Keratinocyte (primary cell): ENCODE data around the gene PANK3. TPM values are rescaled to one million over a fixed set of nuclear protein-coding genes. Genes with fewer than 3 reads are reported as not detected.
A peak's percentile ranks its signal among the peaks of the same experiment; 100 is the strongest.

Source experiments
- DNase-seq: peaks from one replicate; pipeline ENCODE4 v3.0.0-alpha.2; 2011; ENCODE audit warnings: low read depth, missing footprints, low spot score
- FAIRE-seq: peaks from 2 replicates; lab custom pipeline; 2011; peaks lifted over from hg19 to GRCh38; lab: Jason Lieb, UNC
- H2AFZ ChIP-seq: 2 replicates; pipeline ENCODE4 v1.6.0; 2012; ENCODE audit warnings: low read length, control low read depth, inconsistent platforms; ENCODE audit not compliant: control insufficient read depth
- H3K27ac ChIP-seq: 2 replicates; pipeline ENCODE4 v1.5.1; 2011; ENCODE audit warnings: low read length; ENCODE audit not compliant: control insufficient read depth, insufficient read depth
- H3K27me3 ChIP-seq: 3 replicates; pipeline ENCODE4 v1.6.0; 2011; ENCODE audit warnings: low read length; ENCODE audit not compliant: control insufficient read depth, insufficient read depth; ENCODE audit errors: extremely low read depth
- H3K36me3 ChIP-seq, 2 experiments: 2 replicates in 1 of 2; 3 replicates in 1 of 2; pipeline ENCODE4 v1.5.1; 2011; ENCODE audit warnings: low read length in 2 of 2, mild to moderate bottlenecking in 1 of 2; ENCODE audit not compliant: control insufficient read depth in 2 of 2, insufficient read depth in 2 of 2; ENCODE audit errors: extremely low read depth in 1 of 2
- H3K4me1 ChIP-seq: 3 replicates; pipeline ENCODE4 v1.5.1; 2011; ENCODE audit warnings: low read length; ENCODE audit not compliant: control insufficient read depth, insufficient read depth; ENCODE audit errors: extremely low read depth
- H3K4me2 ChIP-seq: 3 replicates; pipeline ENCODE4 v1.6.0; 2011; ENCODE audit warnings: low read depth, low read length; ENCODE audit not compliant: control insufficient read depth, insufficient read depth; ENCODE audit errors: extremely low read depth
- H3K4me3 ChIP-seq, 3 experiments: fragments of 200-600 bp in 1 of 3; sonication (generic) in 1 of 3; 2 replicates in 2 of 3; 3 replicates in 1 of 3; pipeline ENCODE4 v1.5.1; 2011 to 2016; ENCODE audit warnings: low read length in 3 of 3, mild to moderate bottlenecking in 3 of 3, control low read depth in 2 of 3, inconsistent platforms in 1 of 3, low read depth in 1 of 3, mixed read lengths in 1 of 3, mixed run types in 1 of 3, moderate library complexity in 1 of 3; ENCODE audit not compliant: control insufficient read depth in 2 of 3, insufficient read depth in 2 of 3; ENCODE audit errors: extremely low read depth in 1 of 3
- H3K79me2 ChIP-seq: 2 replicates; pipeline ENCODE4 v1.6.0; 2012; ENCODE audit warnings: low read length; ENCODE audit not compliant: control insufficient read depth, insufficient read depth
- H3K9ac ChIP-seq: 3 replicates; pipeline ENCODE4 v1.6.0; 2011; ENCODE audit warnings: low read length; ENCODE audit not compliant: control insufficient read depth, insufficient read depth; ENCODE audit errors: extremely low read depth
- H3K9me1 ChIP-seq: 3 replicates; pipeline ENCODE4 v1.6.0; 2011; ENCODE audit warnings: low read length; ENCODE audit not compliant: control insufficient read depth, insufficient read depth; ENCODE audit errors: extremely low read depth
- H3K9me3 ChIP-seq: 2 replicates; pipeline ENCODE4 v1.5.1; 2012; ENCODE audit warnings: low read depth, low read length; ENCODE audit not compliant: control insufficient read depth
- H4K20me1 ChIP-seq: 3 replicates; pipeline ENCODE4 v1.6.0; 2011; ENCODE audit warnings: low read length; ENCODE audit not compliant: control insufficient read depth, insufficient read depth; ENCODE audit errors: extremely low read depth
- CTCF ChIP-seq, 3 experiments: IDR thresholded peaks in 1 of 3; conservative IDR thresholded peaks in 1 of 3; optimal IDR thresholded peaks in 1 of 3; 2 replicates in 2 of 3; 3 replicates in 1 of 3; pipeline versions ENCODE3 to v1.5.1; 2011; ENCODE audit warnings: low read length in 3 of 3, mild to moderate bottlenecking in 3 of 3, moderate library complexity in 2 of 3, control low read depth in 1 of 3, inconsistent platforms in 1 of 3; ENCODE audit not compliant: insufficient read depth in 2 of 3; ENCODE audit errors: extremely low read depth in 1 of 3
- EZH2 ChIP-seq: IDR thresholded peaks from one replicate; pipeline ENCODE4 v1.6.1; 2012; ENCODE audit warnings: inconsistent platforms, mild to moderate bottlenecking, low read length, moderate library complexity
- dilution Hi-C: fragments of 300-500 bp; cut with MboI; formaldehyde crosslinking; loops from one replicate; pipeline ENCODE4 v1.7.0; 2020; ENCODE audit warnings: low sequenced_read_pairs; ENCODE audit not compliant: extremely low pct_ligation_motif_present
- polyA plus RNA-seq, 5 experiments: library from polyadenylated mRNA; depleted of rRNA in 3 of 5; stranded (reverse) in 3 of 5; stranded (forward) in 1 of 5; unstranded in 1 of 5; fragments of >200 nt; gene quantifications; 1 replicate in 1 of 5; 2 replicates in 3 of 5; 3 replicates in 1 of 5; pipeline versions ENCODE4 v1.2.1 to v1.2.3, GENCODE V29; 2011 to 2012; ENCODE audit warnings: missing spikeins in 2 of 5, low read depth in 1 of 5, low replicate concordance in 1 of 5

The PANK3 gene
- polyA plus RNA-seq, 1 donor (not counting 4 experiments of a cell fraction or from before 2014, with no cell fraction given) = 39.6 TPM

- FAIRE-seq (no peak), DNase-seq (no peak)
- peaks cover 2% of the 10 kb centered on the region for H3K9me3 ChIP-seq
- H3K27me3 ChIP-seq = peaks cover 34% of the 10 kb centered on the region
- H3K4me1 ChIP-seq = no peaks in the 10 kb centered on the region
- H3K79me2 ChIP-seq = no peaks in the 10 kb centered on the region
- peaks cover 0 to 2% of the 10 kb centered on the region in 2 experiments for H3K36me3 ChIP-seq
- dilution Hi-C loops = no loop called here
- no peaks in the 10 kb centered on the region for H4K20me1 ChIP-seq
- peak within 1 kb of the TSS; percentile 42 for H3K4me2 ChIP-seq
- H3K9ac ChIP-seq = no peak within 1 kb of the TSS
- H2AFZ ChIP-seq = no peak within 1 kb of the TSS
- no peak within 1 kb of the TSS for H3K27ac ChIP-seq
- H3K4me3 ChIP-seq = peak within 1 kb of the TSS in 1 of 3 experiments; percentile 30
- TF ChIP-seq EZH2 (peak; percentile 96), CTCF (optimal IDR thresholded peaks at IDR 0.05 in 1 of 3, IDR thresholded peaks at IDR 0.05 in 1 of 3, conservative IDR thresholded peaks at IDR 0.05 in 1 of 3; ENCODE audit: extremely low read depth in 1 of 3, insufficient read depth in 2 of 3, low read length in 3 of 3) (no peak)
- no peaks in the 10 kb centered on the region for H3K9me1 ChIP-seq
Measured at GRCh38 chr5:168528521-168529373, 50.4 kb downstream of the PANK3 start, which contains the start of gene FBLL1. TSS of gene FBLL1 (plus strand) at chr5:168529305. CDS start at chr5:168529505, 200 bp downstream.

DNA sequence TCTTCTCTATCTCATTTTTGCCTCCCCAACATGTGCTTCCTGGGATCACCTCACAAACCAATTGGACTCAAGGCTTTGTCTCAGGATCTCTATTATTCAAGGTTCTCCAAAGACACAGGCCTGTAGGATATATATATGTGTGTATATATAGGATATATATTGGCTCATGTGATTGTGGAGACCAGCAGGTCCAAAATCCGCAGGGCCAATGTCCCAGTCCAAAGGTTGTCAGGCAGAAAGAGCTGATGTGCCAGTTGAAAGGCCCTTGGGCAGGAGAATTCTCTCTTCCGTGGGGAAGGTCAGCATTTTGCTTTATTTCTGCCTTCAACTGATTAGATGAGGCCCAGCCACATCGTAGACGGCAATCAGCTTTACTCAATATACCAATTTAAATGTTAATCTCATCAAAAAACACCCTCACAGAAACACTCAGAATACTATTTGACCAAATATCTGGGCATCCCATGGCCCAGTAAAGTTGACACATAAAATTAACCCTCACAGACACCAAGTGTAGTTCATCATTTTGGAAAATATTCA is 51.3 kb downstream of the PANK3 start:
- no peak overlapping the region for H3K4me3 ChIP-seq
- H3K9me3 ChIP-seq = peaks cover 2% of the 10 kb centered on the region
- TF ChIP-seq CTCF (optimal IDR thresholded peaks at IDR 0.05 in 1 of 3, IDR thresholded peaks at IDR 0.05 in 1 of 3, conservative IDR thresholded peaks at IDR 0.05 in 1 of 3; ENCODE audit: extremely low read depth in 1 of 3, insufficient read depth in 2 of 3, low read length in 3 of 3) (no peak), EZH2 (no peak)
- H3K9ac ChIP-seq = no peak overlapping the region
- no peak for FAIRE-seq
- H3K9me1 ChIP-seq = no peaks in the 10 kb centered on the region
- H3K4me2 ChIP-seq = no peak overlapping the region
- peaks cover 0 to 2% of the 10 kb centered on the region in 2 experiments for H3K36me3 ChIP-seq
- H3K79me2 ChIP-seq = no peaks in the 10 kb centered on the region
- no peak for DNase-seq
- H4K20me1 ChIP-seq = no peaks in the 10 kb centered on the region
- H3K27ac ChIP-seq = no peak overlapping the region
- no peak overlapping the region for H2AFZ ChIP-seq
- dilution Hi-C loops = no loop called here
- peaks cover 34% of the 10 kb centered on the region for H3K27me3 ChIP-seq
- no peaks in the 10 kb centered on the region for H3K4me1 ChIP-seq
